ENCODE measurements around the gene CXCR4.

DNA sequence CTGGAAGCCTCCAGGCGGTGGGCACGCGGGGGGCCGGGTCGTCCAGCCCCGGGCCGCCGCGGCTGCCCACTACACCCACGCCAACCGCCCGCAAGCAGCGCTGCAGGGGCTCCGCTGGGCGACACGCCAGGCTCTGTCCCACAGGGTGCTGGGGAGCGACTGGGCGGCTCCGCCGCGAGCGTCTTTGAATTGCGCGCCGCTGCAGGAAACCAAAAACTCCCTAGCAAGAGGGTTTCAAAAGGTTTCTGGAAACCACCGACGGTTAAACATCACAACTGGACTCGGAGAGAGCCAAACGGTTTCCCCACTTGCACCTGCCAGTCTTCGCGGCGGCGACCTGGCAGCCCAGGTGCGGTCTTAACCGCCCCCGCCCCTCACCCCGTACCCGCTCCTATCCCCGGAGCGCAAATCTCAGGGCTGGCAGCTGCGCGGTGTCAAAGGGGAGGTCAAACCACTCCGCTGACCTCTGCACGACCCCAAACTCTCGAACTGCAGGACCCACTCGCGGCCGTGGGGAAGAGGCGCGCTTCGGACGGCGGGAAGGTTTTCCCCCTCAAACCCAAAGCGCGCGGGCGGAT is 1.0 kb downstream of the CXCR4 start:
- TF ChIP-seq, protein P1, sequence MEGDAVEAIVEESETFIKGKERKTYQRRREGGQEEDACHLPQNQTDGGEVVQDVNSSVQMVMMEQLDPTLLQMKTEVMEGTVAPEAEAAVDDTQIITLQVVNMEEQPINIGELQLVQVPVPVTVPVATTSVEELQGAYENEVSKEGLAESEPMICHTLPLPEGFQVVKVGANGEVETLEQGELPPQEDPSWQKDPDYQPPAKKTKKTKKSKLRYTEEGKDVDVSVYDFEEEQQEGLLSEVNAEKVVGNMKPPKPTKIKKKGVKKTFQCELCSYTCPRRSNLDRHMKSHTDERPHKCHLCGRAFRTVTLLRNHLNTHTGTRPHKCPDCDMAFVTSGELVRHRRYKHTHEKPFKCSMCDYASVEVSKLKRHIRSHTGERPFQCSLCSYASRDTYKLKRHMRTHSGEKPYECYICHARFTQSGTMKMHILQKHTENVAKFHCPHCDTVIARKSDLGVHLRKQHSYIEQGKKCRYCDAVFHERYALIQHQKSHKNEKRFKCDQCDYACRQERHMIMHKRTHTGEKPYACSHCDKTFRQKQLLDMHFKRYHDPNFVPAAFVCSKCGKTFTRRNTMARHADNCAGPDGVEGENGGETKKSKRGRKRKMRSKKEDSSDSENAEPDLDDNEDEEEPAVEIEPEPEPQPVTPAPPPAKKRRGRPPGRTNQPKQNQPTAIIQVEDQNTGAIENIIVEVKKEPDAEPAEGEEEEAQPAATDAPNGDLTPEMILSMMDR (conservative IDR thresholded peaks at IDR 0.05; ENCODE audit: low read length) = no peak; the same call in 1 of the 2 replicates
- no peak for TF ChIP-seq EZH2phosphoT487 (IDR thresholded peaks at IDR 0.05; ENCODE audit: borderline replicate concordance)

Data from Loucy (cell line).